ENCODE data around the gene PRSS56.

The PRSS56 gene

GRCh38 chr2:232488721-232489300 is 31.4 kb upstream of the PRSS56 start:
- no peak for TF ChIP-seq ZFX (IDR thresholded peaks at IDR 0.05; ENCODE audit: borderline replicate concordance)
- TF ChIP-seq, protein P1, sequence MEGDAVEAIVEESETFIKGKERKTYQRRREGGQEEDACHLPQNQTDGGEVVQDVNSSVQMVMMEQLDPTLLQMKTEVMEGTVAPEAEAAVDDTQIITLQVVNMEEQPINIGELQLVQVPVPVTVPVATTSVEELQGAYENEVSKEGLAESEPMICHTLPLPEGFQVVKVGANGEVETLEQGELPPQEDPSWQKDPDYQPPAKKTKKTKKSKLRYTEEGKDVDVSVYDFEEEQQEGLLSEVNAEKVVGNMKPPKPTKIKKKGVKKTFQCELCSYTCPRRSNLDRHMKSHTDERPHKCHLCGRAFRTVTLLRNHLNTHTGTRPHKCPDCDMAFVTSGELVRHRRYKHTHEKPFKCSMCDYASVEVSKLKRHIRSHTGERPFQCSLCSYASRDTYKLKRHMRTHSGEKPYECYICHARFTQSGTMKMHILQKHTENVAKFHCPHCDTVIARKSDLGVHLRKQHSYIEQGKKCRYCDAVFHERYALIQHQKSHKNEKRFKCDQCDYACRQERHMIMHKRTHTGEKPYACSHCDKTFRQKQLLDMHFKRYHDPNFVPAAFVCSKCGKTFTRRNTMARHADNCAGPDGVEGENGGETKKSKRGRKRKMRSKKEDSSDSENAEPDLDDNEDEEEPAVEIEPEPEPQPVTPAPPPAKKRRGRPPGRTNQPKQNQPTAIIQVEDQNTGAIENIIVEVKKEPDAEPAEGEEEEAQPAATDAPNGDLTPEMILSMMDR (IDR thresholded peaks at IDR 0.05) = no peak
- H3K27ac ChIP-seq = no peak overlapping the region

GRCh38 chr2:232489516-232490220 is 30.5 kb upstream of the PRSS56 start:
- TF ChIP-seq, protein P1 (IDR thresholded peaks at IDR 0.05) = no peak
- TF ChIP-seq ZFX (IDR thresholded peaks at IDR 0.05; ENCODE audit: borderline replicate concordance) = no peak
- no peak overlapping the region for H3K27ac ChIP-seq

DNA sequence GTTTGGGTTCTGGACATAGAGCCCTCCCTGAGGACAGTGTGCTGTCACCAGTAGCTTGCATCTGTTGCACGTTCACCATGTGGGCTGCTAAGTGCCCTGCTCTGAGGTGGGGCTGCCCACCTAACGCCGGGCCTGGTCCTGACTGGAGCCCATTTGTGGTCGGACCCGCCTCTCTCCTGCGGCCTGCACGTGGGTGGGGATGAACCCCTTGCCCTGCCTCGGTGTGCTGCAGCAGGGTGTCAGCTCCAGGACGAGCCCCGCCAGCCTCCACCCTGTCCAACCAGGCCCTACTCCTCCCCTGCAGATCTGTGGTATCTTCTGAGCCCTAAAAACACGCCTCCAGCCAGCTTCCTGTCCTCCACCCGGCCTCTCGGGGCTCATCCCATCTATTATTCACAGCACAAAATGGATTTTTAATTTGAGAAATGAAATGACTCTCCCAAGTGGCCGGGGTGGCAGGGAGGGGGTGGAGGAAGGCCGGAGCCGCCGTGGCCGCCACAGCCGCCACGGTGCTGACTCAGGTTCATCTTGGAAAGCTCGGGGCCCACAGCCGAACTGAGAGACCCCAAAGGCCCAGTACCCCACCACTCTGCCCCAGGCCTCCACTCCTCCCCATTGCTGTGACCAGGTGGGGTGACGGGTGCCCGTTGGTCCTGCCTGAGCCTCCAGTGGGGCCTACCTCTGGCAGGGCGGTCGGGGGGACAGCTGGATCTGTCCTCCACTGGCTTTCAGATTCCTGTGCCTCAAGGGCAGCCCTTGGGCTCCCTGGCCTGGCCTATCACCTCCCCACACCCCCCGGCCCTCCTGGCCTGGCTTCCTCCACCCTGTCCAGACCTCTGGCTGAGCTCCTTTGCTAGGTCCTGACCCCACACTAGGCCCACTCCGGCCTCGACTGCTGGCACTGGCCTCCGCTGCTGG is 29.7 kb upstream of the PRSS56 start:
- no peak for TF ChIP-seq ZFX (IDR thresholded peaks at IDR 0.05; ENCODE audit: borderline replicate concordance)
- TF ChIP-seq, protein P1 (IDR thresholded peaks at IDR 0.05) = no peak
- H3K27ac ChIP-seq = no peak overlapping the region

- H3K27ac ChIP-seq = no peak overlapping the region
- TF ChIP-seq, protein P1 (IDR thresholded peaks at IDR 0.05) = no peak
- TF ChIP-seq ZFX (IDR thresholded peaks at IDR 0.05; ENCODE audit: borderline replicate concordance) = no peak
These were observed 28.9 kb upstream of the PRSS56 start for GRCh38 chr2:232491139-232491780.

- no peak for TF ChIP-seq ZFX (IDR thresholded peaks at IDR 0.05; ENCODE audit: borderline replicate concordance)
- TF ChIP-seq, protein P1 (IDR thresholded peaks at IDR 0.05) = no peak
These were observed 27.8 kb upstream of the PRSS56 start for GRCh38 chr2:232492236-232492848.

DNA sequence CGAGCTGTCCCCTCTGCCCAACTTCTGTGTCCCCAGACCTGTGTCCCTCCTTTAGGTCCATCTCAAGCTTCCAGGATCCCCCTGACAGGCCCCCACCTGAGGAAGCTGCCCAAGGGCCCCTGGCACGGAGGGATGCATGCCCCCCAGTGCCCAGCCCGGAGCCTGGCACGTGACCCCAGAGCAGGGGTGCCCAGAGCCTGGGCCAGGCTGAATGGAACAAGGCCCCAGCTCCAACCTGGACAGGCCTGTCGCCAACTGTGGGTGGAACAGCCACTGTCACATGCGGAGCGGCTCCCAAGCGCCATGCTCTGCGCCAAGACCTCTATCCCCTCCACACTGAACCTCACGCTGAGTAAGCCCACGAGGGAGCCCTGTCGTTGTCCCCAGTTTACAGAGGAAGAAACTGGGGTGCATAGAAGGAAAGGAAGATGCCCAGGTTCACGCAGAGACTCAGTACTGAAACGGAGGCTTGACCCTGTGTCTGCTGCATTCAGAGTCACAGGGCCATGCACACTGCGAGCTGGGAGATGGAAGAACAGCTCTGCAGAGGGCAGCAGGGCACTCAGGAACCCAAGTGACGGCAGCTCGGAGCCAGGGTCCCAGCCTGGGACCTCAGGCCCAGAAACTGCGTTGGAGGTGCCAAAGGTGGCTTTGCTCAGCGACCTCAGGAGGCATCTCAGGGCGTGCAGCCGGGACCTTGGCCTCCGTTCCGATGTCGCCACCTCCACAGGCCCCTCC is 27.1 kb upstream of the PRSS56 start:
- H3K27ac ChIP-seq = no peak overlapping the region
- TF ChIP-seq, protein P1 (IDR thresholded peaks at IDR 0.05) = no peak
- no peak for TF ChIP-seq ZFX (IDR thresholded peaks at IDR 0.05; ENCODE audit: borderline replicate concordance)

More at GRCh38 chr2:232492236-232492848, 27.8 kb upstream of the PRSS56 start:
- H3K27ac ChIP-seq = no peak overlapping the region
